Measurements from ENCODE around the gene DENND1B. TPM values are rescaled to one million over a fixed set of nuclear protein-coding genes. Genes with fewer than 3 reads are reported as not detected.

DENND1B gene
- total and polyA plus RNA-seq, 2 of the 8 experiments (the other 6 are each of a cell fraction or from before 2014, with no cell fraction given), result 0.74 to 3.3 TPM

GRCh38 chr1:197738927-197739326, 36.4 kb downstream of the DENND1B start (continued):
- TF ChIP-seq RXRA (IDR thresholded peaks at IDR 0.05; ENCODE audit: insufficient read depth, low read depth, low read length) (no peak), CTCF (IDR thresholded peaks at IDR 0.05; ENCODE audit: control extremely low read depth in 1 of 3, insufficient read depth in 1 of 3, low read depth in 1 of 3, low read length in 3 of 3) (no peak)

All from H1 (cell line).